NCI-H2107 treated with DMSO at 0.1 percent for 48 hours (cell line): ENCODE results near the gene FNDC4.
"Not testable (repeated sequence)": the region's sequence is repeated elsewhere in the genome, so short reads cannot be mapped to it uniquely, and the experiment has no call there.

ENCODE experiments used
- DNase-seq: peaks from one replicate; lab custom pipeline; 2025; ENCODE audit not compliant: unreplicated experiment; lab: John Stamatoyannopoulos, UW

The FNDC4 gene, protein sequence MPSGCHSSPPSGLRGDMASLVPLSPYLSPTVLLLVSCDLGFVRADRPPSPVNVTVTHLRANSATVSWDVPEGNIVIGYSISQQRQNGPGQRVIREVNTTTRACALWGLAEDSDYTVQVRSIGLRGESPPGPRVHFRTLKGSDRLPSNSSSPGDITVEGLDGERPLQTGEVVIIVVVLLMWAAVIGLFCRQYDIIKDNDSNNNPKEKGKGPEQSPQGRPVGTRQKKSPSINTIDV

DNA sequence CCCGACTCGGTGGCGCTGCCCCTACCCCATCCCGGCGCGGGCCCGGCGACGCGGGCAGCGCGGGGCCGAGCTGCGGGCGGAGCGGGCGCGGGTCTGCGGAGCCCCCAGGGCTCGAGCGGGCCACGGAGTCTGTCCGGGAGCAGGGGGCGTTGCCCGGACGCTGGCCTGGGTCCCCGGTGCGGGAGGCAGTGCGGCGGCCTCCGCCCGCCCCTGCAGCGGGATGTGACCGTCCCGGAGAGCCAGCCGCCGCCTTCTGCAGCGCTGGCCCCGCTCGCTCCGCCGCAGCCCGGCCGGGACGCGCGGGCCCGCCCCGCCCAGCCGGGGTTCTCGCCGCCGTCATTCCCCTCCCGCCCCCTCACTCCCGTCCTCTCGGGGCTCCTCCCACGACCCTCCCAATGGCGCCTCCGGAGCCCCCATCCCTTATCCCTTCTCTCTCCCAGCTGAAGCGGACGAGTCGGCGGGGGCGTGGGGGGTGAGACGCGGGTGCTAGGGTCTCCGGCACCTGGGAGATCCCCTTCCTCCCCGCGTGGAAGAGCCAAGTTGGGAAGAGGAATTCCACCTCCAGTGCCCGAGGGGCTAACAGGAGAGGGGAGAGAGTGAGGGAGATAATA lies at the start of gene FNDC4:
TSS of gene FNDC4 (minus strand) at position 257 of the 611 bp plus-strand sequence. CDS start 521 bp downstream, outside the sequence.
- DNase-seq: no peak

DNA sequence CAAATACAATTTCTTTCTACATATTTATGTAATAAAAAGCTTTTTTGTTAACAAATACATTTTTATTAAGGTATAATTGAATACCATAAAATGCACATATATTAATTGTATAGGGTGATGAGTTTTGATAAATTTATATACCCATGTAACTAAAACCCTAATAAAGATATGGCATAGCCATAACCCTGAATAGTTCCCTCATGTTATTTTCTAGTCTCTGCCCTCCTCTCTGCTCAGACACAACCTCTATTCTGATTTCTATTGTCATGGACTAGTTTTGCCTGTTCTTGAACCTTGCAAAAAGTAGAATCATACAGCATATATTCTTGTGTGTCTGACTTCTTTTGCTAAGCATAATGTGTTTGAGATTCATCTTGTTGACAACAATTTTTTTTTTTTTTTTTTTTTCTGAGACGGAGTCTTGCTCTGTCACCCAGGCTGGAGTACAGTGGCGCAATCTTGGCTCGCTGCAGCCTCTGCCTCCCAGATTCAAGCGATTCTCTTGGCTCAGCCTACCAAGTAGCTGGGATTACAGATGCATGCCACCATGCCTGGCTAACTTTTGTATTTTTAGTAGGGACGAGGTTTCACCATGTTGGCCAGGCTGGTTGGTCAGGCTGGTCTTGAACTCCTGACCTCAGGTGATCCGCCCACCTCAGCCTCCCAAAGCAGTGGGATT lies 49.3 kb upstream of the FNDC4 start:
- DNase-seq: no peak

DNA sequence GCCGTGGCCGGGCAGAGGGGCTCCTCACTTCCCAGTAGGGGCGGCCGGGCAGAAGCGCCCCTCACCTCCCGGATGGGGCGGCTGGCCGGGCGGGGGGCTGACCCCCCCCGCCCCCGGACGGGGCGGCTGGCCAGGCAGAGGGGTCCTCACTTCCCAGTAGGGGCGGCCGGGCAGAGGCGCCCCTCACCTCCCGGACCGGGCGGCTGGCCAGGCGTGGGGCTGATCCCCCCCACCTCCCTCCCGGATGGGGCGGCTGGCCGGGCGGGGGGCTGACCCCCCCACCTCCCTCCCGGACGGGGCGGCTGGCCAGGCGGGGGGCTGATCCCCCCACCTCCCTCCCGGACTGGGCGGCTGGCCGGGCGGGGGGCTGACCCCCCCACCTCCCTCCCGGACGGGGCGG lies 44.6 kb upstream of the FNDC4 start:
- not testable (repeated sequence) for DNase-seq

GRCh38 chr2:27538839-27539450 lies 43.9 kb upstream of the FNDC4 start:
- not testable (repeated sequence) for DNase-seq

DNA sequence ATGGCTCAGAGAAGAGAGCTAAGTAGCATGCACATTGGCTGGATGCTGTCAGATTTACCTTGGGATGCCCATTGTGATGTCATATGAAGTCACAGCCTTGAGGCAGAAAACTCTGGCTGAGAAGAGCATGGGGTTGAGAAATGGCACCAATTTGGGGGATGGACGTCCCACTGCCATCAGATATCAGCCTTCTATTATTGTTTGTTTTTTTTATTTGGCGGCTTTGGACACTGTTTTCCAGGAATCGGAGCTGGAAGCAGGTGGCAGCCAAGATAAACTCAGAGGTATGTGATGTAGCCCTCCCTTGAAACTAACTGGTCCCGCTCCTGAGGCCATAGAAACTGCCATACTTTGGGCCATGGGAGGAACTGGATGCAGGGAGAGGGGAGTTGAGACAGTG lies 42.3 kb upstream of the FNDC4 start:
- DNase-seq: no peak

GRCh38 chr2:27531983-27532382 lies 37.0 kb upstream of the FNDC4 start:
- DNase-seq: no peak

- DNase-seq: no peak
Measured at GRCh38 chr2:27527182-27527581, 32.2 kb upstream of the FNDC4 start.

DNA sequence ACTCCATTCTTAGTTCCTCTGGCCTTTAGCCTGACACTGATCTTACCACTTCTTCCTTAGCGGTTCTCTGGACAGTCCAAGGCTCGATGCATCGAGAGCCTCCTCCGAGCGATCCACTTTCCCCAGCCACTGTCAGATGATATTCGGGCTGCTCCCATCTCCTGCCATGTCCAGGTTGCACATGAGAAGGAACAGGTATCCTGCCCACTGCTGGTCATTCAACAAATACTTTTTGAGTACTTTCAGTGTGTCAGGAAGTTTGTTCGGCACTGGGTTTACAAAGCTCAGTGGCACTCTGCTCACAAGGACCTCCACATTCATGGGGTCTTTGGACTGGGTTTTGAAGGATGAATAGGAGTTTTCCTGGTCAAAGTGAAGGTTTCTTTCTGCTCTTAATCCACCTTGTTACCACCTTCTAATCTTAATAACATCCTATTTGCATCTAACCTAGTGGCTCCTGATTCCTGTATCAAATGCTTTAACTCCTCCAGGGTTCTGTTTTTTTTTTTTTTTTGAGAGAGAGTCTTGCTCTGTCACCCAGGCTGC lies 27.5 kb upstream of the FNDC4 start:
- DNase-seq: no peak

GRCh38 chr2:27520316-27520715 lies 25.3 kb upstream of the FNDC4 start:
- no peak for DNase-seq

DNA sequence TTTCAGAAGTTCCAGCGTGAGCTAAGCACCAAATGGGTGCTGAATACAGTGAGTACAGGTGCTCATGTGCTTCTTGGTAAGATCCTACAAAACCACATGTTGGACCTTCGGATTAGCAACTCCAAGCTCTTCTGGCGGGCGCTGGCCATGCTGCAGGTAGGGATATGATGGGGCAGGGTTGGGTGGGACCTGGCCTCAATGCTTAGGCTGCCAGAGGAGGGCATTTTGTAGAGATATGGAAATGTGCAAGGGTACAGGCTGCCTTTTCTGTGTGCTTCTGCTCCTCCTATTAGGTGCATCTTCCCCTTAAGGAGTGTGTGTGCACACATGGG lies 23.7 kb upstream of the FNDC4 start:
- no peak for DNase-seq

DNA sequence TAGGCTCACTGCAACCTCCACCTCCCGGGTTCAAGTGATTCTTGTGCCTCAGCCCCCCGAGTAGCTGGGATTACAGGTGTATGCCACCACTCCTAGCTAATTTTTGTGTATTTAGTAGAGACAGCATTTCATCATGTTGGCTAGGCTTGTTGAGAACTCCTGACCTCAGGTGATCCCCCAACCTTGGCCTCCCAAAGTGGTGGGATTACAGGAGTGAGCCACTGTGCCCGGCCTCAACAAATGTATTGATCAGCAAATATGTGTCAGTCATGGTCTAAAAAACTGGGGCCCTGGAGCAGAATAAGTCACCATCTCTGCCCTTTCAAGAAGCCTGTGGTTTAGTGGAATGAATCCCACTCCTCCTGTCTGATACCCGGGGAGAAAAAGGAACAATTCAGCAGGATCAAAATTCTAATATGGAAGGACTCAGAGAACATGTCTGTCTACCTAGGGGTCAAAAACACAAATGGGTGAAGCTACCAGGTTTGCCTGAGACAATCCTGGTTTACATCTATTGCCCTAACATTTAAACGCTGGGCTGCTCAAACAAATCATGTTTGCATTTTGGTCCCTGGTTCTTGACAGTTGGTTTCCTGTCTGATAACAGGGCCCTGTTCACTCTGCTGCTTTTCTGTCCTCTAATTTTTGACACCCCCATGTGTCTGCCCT lies 23.2 kb upstream of the FNDC4 start:
- no peak for DNase-seq

DNA sequence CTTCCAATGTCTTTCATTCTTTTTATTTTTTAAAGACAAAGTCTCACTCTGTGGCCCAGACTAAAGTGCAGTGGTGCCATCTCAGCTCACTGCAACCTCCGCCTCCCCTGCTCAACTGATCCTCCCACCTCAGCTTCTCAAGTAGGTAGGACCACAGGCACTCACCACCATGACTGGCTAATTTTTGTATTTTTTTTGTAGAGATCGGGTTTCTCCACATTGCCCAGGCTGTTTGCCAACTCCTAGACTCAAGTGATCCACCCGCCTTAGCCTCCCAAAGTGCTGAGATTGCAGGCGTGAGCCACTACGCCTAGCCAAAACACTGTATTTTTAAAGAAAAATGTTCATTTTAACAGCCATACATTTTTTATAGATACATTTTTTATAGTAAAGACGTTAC lies 14.3 kb upstream of the FNDC4 start:
- peak; percentile 76 for DNase-seq

DNA sequence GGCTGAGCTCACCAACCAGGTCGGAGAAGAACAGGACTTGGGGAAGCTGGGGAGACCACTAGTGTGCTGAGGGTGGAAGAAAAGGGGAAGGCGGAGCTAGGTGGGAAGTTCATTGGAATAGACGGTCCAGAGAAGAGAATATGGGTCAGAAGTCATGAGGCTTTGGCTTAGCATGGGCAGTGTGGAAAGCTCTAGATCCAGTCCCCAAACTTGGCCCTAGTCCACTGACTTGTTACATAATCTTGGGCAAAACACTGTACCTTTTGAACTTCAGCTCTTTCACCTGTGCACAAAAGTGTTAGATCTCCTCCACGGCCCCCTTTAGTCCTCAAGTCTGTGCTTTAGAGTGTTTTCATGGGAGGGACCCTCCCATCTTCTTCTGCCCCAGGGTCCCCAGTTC lies 12.3 kb upstream of the FNDC4 start:
- no peak for DNase-seq

DNA sequence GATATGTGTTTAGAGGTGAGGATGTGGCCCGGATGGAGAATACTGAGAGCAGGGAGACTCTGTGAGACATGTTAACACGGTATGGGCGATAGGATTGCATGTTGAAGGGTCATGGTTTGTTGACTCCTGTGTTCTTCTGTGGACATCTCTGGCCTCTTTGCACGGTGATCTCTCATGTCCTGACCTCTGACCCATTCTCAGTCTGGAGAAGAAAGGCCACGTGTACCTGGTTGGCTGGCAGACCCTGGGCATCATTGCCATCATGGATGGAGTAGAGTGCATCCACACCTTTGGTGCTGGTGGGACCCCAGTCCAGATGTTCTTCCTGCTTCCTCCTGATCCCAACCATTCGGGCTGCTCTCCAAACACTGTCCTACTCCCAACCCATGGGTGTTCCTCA lies 11.6 kb upstream of the FNDC4 start:
- no peak for DNase-seq

- DNase-seq: no peak
Measured at GRCh38 chr2:27502142-27502541, 7.1 kb upstream of the FNDC4 start.

DNA sequence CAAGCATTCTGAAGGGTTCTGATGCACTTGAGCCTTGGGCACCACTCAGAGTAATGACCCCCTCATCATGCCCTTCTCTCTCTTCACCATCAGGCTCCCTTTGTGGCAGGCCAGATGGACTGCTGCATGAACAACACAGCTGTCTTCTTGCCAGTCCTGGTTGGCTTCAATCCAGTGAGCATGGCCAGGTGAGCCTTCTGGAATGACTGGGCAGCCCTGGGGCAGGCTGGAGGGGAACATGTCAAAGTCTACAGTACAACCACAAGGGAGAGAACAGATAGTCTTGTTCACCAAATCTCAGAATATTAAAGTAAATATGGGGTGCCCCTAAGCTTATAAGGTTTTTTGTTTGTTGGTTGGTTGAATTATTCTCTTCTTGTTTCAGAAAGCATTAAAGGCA lies 6.0 kb upstream of the FNDC4 start:
- no peak for DNase-seq

DNA sequence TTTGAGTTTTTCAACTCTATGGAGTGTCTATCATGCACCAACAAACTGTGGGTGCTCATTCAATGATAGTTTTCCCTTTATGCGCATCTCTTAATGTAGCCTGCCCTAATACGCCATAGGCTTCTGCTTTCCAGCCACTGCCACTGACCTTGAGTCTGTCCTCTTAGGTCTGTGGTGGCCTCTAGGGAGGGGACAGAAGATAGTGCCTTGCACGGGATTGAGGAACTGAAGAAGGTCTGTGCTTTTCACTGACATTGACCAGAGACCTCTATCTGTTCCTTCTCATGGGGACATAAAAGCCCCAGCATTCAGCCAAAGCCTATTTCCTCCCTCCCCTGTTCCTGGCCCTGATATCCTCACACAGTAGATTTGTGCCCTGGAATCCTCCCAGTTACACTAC lies 4.0 kb upstream of the FNDC4 start:
- no peak for DNase-seq

GRCh38 chr2:27497288-27497627 lies 2.3 kb upstream of the FNDC4 start:
- DNase-seq: no peak

GRCh38 chr2:27496357-27497287 lies 1.6 kb upstream of the FNDC4 start, which contains the start of gene GCKR:
TSS of gene GCKR (plus strand) at chr2:27496839. CDS start at chr2:27496905, 66 bp downstream.
- no peak for DNase-seq

- no peak for DNase-seq
Measured at GRCh38 chr2:27495840-27496356, 898 bp upstream of the FNDC4 start.
